HEK293 (cell line): ENCODE data around the gene FASTK.

Experiments used
- CTCF ChIA-PET: fragments of 350-600 bp; formaldehyde crosslinking; extraction: SDS; loops from one replicate; lab custom pipeline; 2021; ENCODE audit warnings: antibody characterized with exemption; lab: Yijun Ruan, JAX
- POLR2A ChIA-PET: fragments of 300-600 bp; formaldehyde crosslinking; extraction: SDS; loops from one replicate; lab custom pipeline; 2020; ENCODE audit warnings: antibody characterized with exemption, inconsistent platforms; lab: Yijun Ruan, JAX
- H3K27ac ChIP-seq: fragments of 200-500 bp; sonication (Bioruptor generic); 2 replicates; pipeline ENCODE4 v1.5.1; 2014; ENCODE audit warnings: low read depth, low read length, control low read depth, inconsistent platforms; ENCODE audit errors: extremely low read depth
- H3K36me3 ChIP-seq, 2 experiments: fragments of 200-500 bp in 1 of 2; sonication (Bioruptor generic) in 1 of 2; 1 replicate in 1 of 2; 2 replicates in 1 of 2; pipeline ENCODE4 v1.5.1; 2014 to 2017; ENCODE audit warnings: inconsistent platforms in 2 of 2, low read length in 2 of 2; ENCODE audit not compliant: control insufficient read depth in 2 of 2, insufficient read depth in 1 of 2
- H3K4me1 ChIP-seq: fragments of 200-500 bp; sonication (Bioruptor generic); 2 replicates; pipeline ENCODE4 v1.5.1; 2014; ENCODE audit warnings: mild to moderate bottlenecking, low read length, inconsistent platforms; ENCODE audit not compliant: control insufficient read depth, insufficient read depth
- H3K4me3 ChIP-seq: 2 replicates; pipeline ENCODE4 v1.5.1; 2011; ENCODE audit warnings: low read depth, mild to moderate bottlenecking, control low read depth, low read length, moderate library complexity
- H3K9me3 ChIP-seq: fragments of 200-500 bp; sonication (Bioruptor generic); 2 replicates; pipeline ENCODE4 v1.5.1; 2014; ENCODE audit warnings: low read depth, low read length, inconsistent platforms; ENCODE audit not compliant: control insufficient read depth, insufficient read depth
- BCL11A ChIP-seq: fragments of 450-650 bp; formaldehyde crosslinking; IDR thresholded peaks from 2 replicates; pipeline ENCODE4 v1.5.1; 2016; ENCODE audit warnings: low read depth, missing biosample characterization, missing genetic modification characterization
- MEIS1 ChIP-seq: sonication (generic); formaldehyde crosslinking; IDR thresholded peaks from 2 replicates; pipeline ENCODE4 v1.8.1; 2022; ENCODE audit warnings: missing genetic modification reagents, mild to moderate bottlenecking, borderline replicate concordance
- MZF1 ChIP-seq: fragments of 450-650 bp; formaldehyde crosslinking; IDR thresholded peaks from 2 replicates; pipeline ENCODE4 v1.5.1; 2017; ENCODE audit warnings: missing biosample characterization, missing genetic modification characterization, borderline replicate concordance
- REST ChIP-seq: fragments of 450-650 bp; formaldehyde crosslinking; IDR thresholded peaks from 2 replicates; pipeline ENCODE4 v1.5.1; 2016; ENCODE audit warnings: missing biosample characterization, missing genetic modification characterization
- ZNF292 ChIP-seq: fragments of 450-650 bp; formaldehyde crosslinking; IDR thresholded peaks from 2 replicates; pipeline ENCODE4 v1.5.1; 2016; ENCODE audit warnings: low read depth, missing biosample characterization, missing genetic modification characterization, borderline replicate concordance
- ZNF416 ChIP-seq: fragments of 450-650 bp; formaldehyde crosslinking; IDR thresholded peaks from 2 replicates; pipeline ENCODE4 v1.5.1; 2016; ENCODE audit warnings: missing biosample characterization, missing genetic modification characterization
- ZNF48 ChIP-seq: fragments of 450-650 bp; formaldehyde crosslinking; IDR thresholded peaks from 2 replicates; pipeline ENCODE4 v1.5.1; 2016; ENCODE audit warnings: missing biosample characterization, missing genetic modification characterization
- ZNF488 ChIP-seq: fragments of 450-650 bp; formaldehyde crosslinking; IDR thresholded peaks from 2 replicates; pipeline ENCODE4 v1.5.1; 2016; ENCODE audit warnings: missing biosample characterization, missing genetic modification characterization
- ZNF518A ChIP-seq: fragments of 450-650 bp; formaldehyde crosslinking; conservative IDR thresholded peaks from 2 replicates; pipeline ENCODE4 v1.5.1; 2016; ENCODE audit warnings: low read depth, missing biosample characterization, missing genetic modification characterization
- ZNF529 ChIP-seq: fragments of 450-650 bp; formaldehyde crosslinking; IDR thresholded peaks from 2 replicates; pipeline ENCODE4 v1.5.1; 2017; ENCODE audit warnings: missing genetic modification characterization, missing biosample characterization; ENCODE audit not compliant: insufficient replicate concordance
- ZNF585B ChIP-seq: fragments of 450-650 bp; formaldehyde crosslinking; IDR thresholded peaks from 2 replicates; pipeline ENCODE4 v1.5.1; 2016; ENCODE audit warnings: missing biosample characterization, missing genetic modification characterization
- ZNF596 ChIP-seq: fragments of 450-650 bp; IDR thresholded peaks from 2 replicates; pipeline ENCODE4 v1.5.0; 2018; ENCODE audit warnings: missing biosample characterization, mild to moderate bottlenecking, missing genetic modification characterization, moderate library complexity
- ZNF624 ChIP-seq: fragments of 450-650 bp; formaldehyde crosslinking; IDR thresholded peaks from 2 replicates; pipeline ENCODE4 v1.5.1; 2017; ENCODE audit warnings: missing biosample characterization, missing genetic modification characterization
- ZNF707 ChIP-seq: fragments of 450-650 bp; formaldehyde crosslinking; IDR thresholded peaks from 2 replicates; pipeline ENCODE4 v1.5.1; 2016; ENCODE audit warnings: missing biosample characterization, missing genetic modification characterization
- ZSCAN5A ChIP-seq: fragments of 450-650 bp; formaldehyde crosslinking; IDR thresholded peaks from 2 replicates; pipeline ENCODE4 v1.5.1; 2016; ENCODE audit warnings: missing biosample characterization, missing genetic modification characterization
- TF ChIP-seq, protein P1 (sequence below): fragments of 450-650 bp; formaldehyde crosslinking; IDR thresholded peaks from 2 replicates; pipeline ENCODE4 v1.5.1; 2016; ENCODE audit warnings: missing biosample characterization, missing genetic modification characterization, low read depth
- TF ChIP-seq, protein P2 (sequence below): fragments of 450-650 bp; formaldehyde crosslinking; IDR thresholded peaks from 2 replicates; pipeline ENCODE4 v1.5.1; 2016; ENCODE audit warnings: missing biosample characterization, missing genetic modification characterization
- TF ChIP-seq, protein P3 (sequence below): fragments of 450-650 bp; formaldehyde crosslinking; IDR thresholded peaks from 2 replicates; pipeline ENCODE4 v1.5.1; 2016; ENCODE audit warnings: missing biosample characterization, missing genetic modification characterization

FASTK gene

GRCh38 chr7:151075662-151075971, 5.0 kb downstream of the FASTK start:
- Histone ChIP-seq H3K9me3 (no peaks in the 10 kb centered on the region), H3K36me3 (peaks cover 15 to 80% of the 10 kb centered on the region in 2 experiments; a peak in 2 of 3 replicates), H3K4me3 (no peak overlapping the region), H3K27ac (no peak overlapping the region), H3K4me1 (peaks cover 4% of the 10 kb centered on the region; the same call in 1 of the 2 replicates)
- ChIA-PET POLR2A (interaction anchor here (0.6 to 4.8 kb wide), 5 partner anchors 9 to 128 kb away, joined by 3 to 22 read pairs (median 7); partner anchors contain the start of genes ABCB8 and SLC4A2), CTCF (interaction anchor here (1.9 kb wide), 1 partner anchor 35 kb away, joined by 9 read pairs; no protein-coding TSS in a partner anchor)
- no peak for TF ChIP-seq ZNF416
- TF ChIP-seq, protein P1, sequence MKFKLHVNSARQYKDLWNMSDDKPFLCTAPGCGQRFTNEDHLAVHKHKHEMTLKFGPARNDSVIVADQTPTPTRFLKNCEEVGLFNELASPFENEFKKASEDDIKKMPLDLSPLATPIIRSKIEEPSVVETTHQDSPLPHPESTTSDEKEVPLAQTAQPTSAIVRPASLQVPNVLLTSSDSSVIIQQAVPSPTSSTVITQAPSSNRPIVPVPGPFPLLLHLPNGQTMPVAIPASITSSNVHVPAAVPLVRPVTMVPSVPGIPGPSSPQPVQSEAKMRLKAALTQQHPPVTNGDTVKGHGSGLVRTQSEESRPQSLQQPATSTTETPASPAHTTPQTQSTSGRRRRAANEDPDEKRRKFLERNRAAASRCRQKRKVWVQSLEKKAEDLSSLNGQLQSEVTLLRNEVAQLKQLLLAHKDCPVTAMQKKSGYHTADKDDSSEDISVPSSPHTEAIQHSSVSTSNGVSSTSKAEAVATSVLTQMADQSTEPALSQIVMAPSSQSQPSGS, result no peak
- no peak for TF ChIP-seq ZNF624 (tag by site-specific recombination)
- no peak for TF ChIP-seq ZNF707
- TF ChIP-seq REST, result no peak
- TF ChIP-seq ZNF585B, result no peak
- no peak for TF ChIP-seq MZF1 (tag by site-specific recombination)
- no peak for TF ChIP-seq BCL11A (tag by site-specific recombination)
- TF ChIP-seq ZNF529, result no peak
- no peak for TF ChIP-seq ZNF518A (tag by site-specific recombination)
- no peak for TF ChIP-seq ZNF48 (tag by site-specific recombination)
- TF ChIP-seq MEIS1 (CRISPR knock-in tag), result no peak
- TF ChIP-seq ZNF488 (tag by site-specific recombination), result no peak
- TF ChIP-seq, protein P2, sequence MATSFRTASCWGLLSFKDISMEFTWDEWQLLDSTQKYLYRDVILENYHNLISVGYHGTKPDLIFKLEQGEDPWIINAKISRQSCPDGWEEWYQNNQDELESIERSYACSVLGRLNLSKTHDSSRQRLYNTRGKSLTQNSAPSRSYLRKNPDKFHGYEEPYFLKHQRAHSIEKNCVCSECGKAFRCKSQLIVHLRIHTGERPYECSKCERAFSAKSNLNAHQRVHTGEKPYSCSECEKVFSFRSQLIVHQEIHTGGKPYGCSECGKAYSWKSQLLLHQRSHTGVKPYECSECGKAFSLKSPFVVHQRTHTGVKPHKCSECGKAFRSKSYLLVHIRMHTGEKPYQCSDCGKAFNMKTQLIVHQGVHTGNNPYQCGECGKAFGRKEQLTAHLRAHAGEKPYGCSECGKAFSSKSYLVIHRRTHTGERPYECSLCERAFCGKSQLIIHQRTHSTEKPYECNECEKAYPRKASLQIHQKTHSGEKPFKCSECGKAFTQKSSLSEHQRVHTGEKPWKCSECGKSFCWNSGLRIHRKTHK (tag by site-specific recombination), result no peak
- TF ChIP-seq ZNF596 (tag by site-specific recombination), result no peak
- TF ChIP-seq, protein P3, sequence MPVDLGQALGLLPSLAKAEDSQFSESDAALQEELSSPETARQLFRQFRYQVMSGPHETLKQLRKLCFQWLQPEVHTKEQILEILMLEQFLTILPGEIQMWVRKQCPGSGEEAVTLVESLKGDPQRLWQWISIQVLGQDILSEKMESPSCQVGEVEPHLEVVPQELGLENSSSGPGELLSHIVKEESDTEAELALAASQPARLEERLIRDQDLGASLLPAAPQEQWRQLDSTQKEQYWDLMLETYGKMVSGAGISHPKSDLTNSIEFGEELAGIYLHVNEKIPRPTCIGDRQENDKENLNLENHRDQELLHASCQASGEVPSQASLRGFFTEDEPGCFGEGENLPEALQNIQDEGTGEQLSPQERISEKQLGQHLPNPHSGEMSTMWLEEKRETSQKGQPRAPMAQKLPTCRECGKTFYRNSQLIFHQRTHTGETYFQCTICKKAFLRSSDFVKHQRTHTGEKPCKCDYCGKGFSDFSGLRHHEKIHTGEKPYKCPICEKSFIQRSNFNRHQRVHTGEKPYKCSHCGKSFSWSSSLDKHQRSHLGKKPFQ, result no peak
- no peak for TF ChIP-seq ZNF292 (tag by site-specific recombination)
- TF ChIP-seq ZSCAN5A, result no peak
